H9 (cell line): ENCODE results near the gene NOP53. TPM values are rescaled to one million over a fixed set of nuclear protein-coding genes. Genes with fewer than 3 reads are reported as not detected.
"Not testable (repeated sequence)": the region's sequence is repeated elsewhere in the genome, so short reads cannot be mapped to it uniquely, and the experiment has no call there.

Experiments used
- DNase-seq: peaks from one replicate; pipeline ENCODE4 v3.0.0-alpha.2; 2017
- H2AFZ ChIP-seq: one replicate; pipeline ENCODE4 v1.6.1; 2013; ENCODE audit warnings: mild to moderate bottlenecking, low read length, control low read depth, moderate library complexity
- H2AK5ac ChIP-seq: 2 replicates; pipeline ENCODE4 v1.6.1; 2013; ENCODE audit warnings: low read length, control low read depth, mixed read lengths; ENCODE audit not compliant: insufficient read length
- H2BK120ac ChIP-seq: one replicate; pipeline ENCODE4 v1.6.1; 2013; ENCODE audit warnings: low read depth, mild to moderate bottlenecking, low read length, control low read depth, inconsistent platforms; ENCODE audit not compliant: poor library complexity, severe bottlenecking
- H2BK12ac ChIP-seq: 2 replicates; pipeline ENCODE4 v1.6.1; 2013; ENCODE audit warnings: low read length, control low read depth, mixed read lengths, low read depth; ENCODE audit not compliant: insufficient read length
- H2BK15ac ChIP-seq: 2 replicates; pipeline ENCODE4 v1.6.1; 2013; ENCODE audit warnings: low read depth, low read length, control low read depth
- H2BK20ac ChIP-seq: one replicate; pipeline ENCODE4 v1.6.1; 2013; ENCODE audit warnings: low read depth, mild to moderate bottlenecking, low read length, control low read depth, inconsistent platforms; ENCODE audit not compliant: poor library complexity, severe bottlenecking
- H2BK5ac ChIP-seq: 2 replicates; pipeline ENCODE4 v1.6.1; 2013; ENCODE audit warnings: low read length, control low read depth, mixed read lengths; ENCODE audit not compliant: insufficient read length
- H3K14ac ChIP-seq: 2 replicates; pipeline ENCODE4 v1.6.1; 2013; ENCODE audit warnings: low read length, control low read depth; ENCODE audit not compliant: insufficient read depth
- H3K18ac ChIP-seq: 2 replicates; pipeline ENCODE4 v1.6.1; 2013; ENCODE audit warnings: low read depth, mild to moderate bottlenecking, mixed read lengths, low read length, control low read depth; ENCODE audit not compliant: insufficient read length
- H3K23ac ChIP-seq: 2 replicates; pipeline ENCODE4 v1.6.1; 2013; ENCODE audit warnings: low read length, control low read depth, mixed read lengths, low read depth; ENCODE audit not compliant: insufficient read length
- H3K23me2 ChIP-seq: 2 replicates; pipeline ENCODE4 v1.6.1; 2013; ENCODE audit warnings: low read depth, mild to moderate bottlenecking, mixed read lengths, low read length, control low read depth; ENCODE audit not compliant: insufficient read length, poor library complexity, severe bottlenecking
- H3K27ac ChIP-seq: 2 replicates; pipeline ENCODE4 v1.5.1; 2013; ENCODE audit warnings: low read length, control low read depth, mixed read lengths, low read depth; ENCODE audit not compliant: insufficient read length
- H3K27me3 ChIP-seq: 2 replicates; pipeline ENCODE4 v1.6.1; 2013; ENCODE audit warnings: low read length, control low read depth, inconsistent platforms; ENCODE audit not compliant: insufficient read depth
- H3K4ac ChIP-seq: 2 replicates; pipeline ENCODE4 v1.6.1; 2013; ENCODE audit warnings: low read depth, mild to moderate bottlenecking, control low read depth, inconsistent platforms, low read length, moderate library complexity
- H3K4me1 ChIP-seq: 2 replicates; pipeline ENCODE4 v1.6.1; 2013; ENCODE audit warnings: low read length, control low read depth, inconsistent platforms; ENCODE audit not compliant: insufficient read depth
- H3K4me2 ChIP-seq: 2 replicates; pipeline ENCODE4 v1.6.1; 2013; ENCODE audit warnings: low read length, control low read depth, mixed read lengths; ENCODE audit not compliant: insufficient read length, insufficient read depth
- H3K56ac ChIP-seq: 2 replicates; pipeline ENCODE4 v1.6.1; 2013; ENCODE audit warnings: low read depth, mild to moderate bottlenecking, mixed read lengths, low read length, control low read depth; ENCODE audit not compliant: insufficient read length
- H3K79me1 ChIP-seq: 2 replicates; pipeline ENCODE4 v1.6.1; 2013; ENCODE audit warnings: low read depth, mild to moderate bottlenecking, moderate library complexity, low read length, control low read depth, inconsistent platforms; ENCODE audit not compliant: insufficient read depth, poor library complexity, severe bottlenecking
- H3K79me2 ChIP-seq: 2 replicates; pipeline ENCODE4 v1.6.1; 2013; ENCODE audit warnings: low read length, control low read depth, inconsistent platforms; ENCODE audit not compliant: insufficient read depth
- H3K9ac ChIP-seq: 2 replicates; pipeline ENCODE4 v1.6.1; 2013; ENCODE audit warnings: low read length, control low read depth, mixed read lengths; ENCODE audit not compliant: insufficient read length; ENCODE audit errors: extremely low read depth
- H3K9me3 ChIP-seq: one replicate; pipeline ENCODE4 v1.6.1; 2013; ENCODE audit warnings: low read depth, low read length, inconsistent platforms; ENCODE audit not compliant: control insufficient read depth
- H3T11ph ChIP-seq: one replicate; pipeline ENCODE4 v1.6.1; 2013; ENCODE audit warnings: mild to moderate bottlenecking, low read length, control low read depth, inconsistent platforms
- H4K20me1 ChIP-seq: one replicate; pipeline ENCODE4 v1.6.1; 2013; ENCODE audit not compliant: control insufficient read depth, insufficient read length, insufficient read depth
- H4K5ac ChIP-seq: 2 replicates; pipeline ENCODE4 v1.6.1; 2013; ENCODE audit warnings: low read depth, mild to moderate bottlenecking, mixed read lengths, low read length, control low read depth; ENCODE audit not compliant: insufficient read length
- H4K8ac ChIP-seq: replicated peaks from 2 replicates; pipeline ENCODE4 v1.6.1; 2013; ENCODE audit warnings: low read length, control low read depth, mixed read lengths, low read depth; ENCODE audit not compliant: insufficient read length
- H4K91ac ChIP-seq: 2 replicates; pipeline ENCODE4 v1.6.1; 2013; ENCODE audit warnings: low read depth, mild to moderate bottlenecking, moderate library complexity, mixed read lengths, low read length, control low read depth; ENCODE audit not compliant: insufficient read length
- H3K27ac Mint-ChIP-seq, 3 experiments: 2 replicates in 2 of 3; 3 replicates in 1 of 3; pipeline ENCODE4 v1.8.0; 2020 to 2021; ENCODE audit warnings: mixed read lengths in 3 of 3, mild to moderate bottlenecking in 1 of 3, moderate library complexity in 1 of 3
- H3K27me3 Mint-ChIP-seq: 2 replicates; pipeline ENCODE4 v1.8.0; 2021; ENCODE audit warnings: low read depth, mild to moderate bottlenecking, moderate library complexity, mixed read lengths
- H3K36me3 Mint-ChIP-seq, 3 experiments: 2 replicates in 2 of 3; 3 replicates in 1 of 3; pipeline ENCODE4 v1.8.0; 2020 to 2021; ENCODE audit warnings: low read depth in 3 of 3, mixed read lengths in 3 of 3; ENCODE audit not compliant: insufficient read depth in 1 of 3
- H3K4me1 Mint-ChIP-seq, 2 experiments: 2 replicates each; pipeline ENCODE4 v1.8.0; 2020; ENCODE audit warnings: mixed read lengths in 2 of 2
- H3K4me3 Mint-ChIP-seq, 2 experiments: 2 replicates in 1 of 2; 3 replicates in 1 of 2; pipeline ENCODE4 v1.8.0; 2020 to 2021; ENCODE audit warnings: mild to moderate bottlenecking in 2 of 2, mixed read lengths in 2 of 2, moderate library complexity in 1 of 2
- H3K9me3 Mint-ChIP-seq, 2 experiments: 2 replicates in 1 of 2; 3 replicates in 1 of 2; pipeline ENCODE4 v1.8.0; 2020; ENCODE audit warnings: mild to moderate bottlenecking in 2 of 2, mixed read lengths in 2 of 2, moderate library complexity in 1 of 2
- WGBS: extraction: QIAGEN DNeasy Blood & Tissue Kit; methylation state at CpG from one replicate; pipeline ENCODE4 v1.1.7; 2013; ENCODE audit warnings: missing lambda C conversion rate, low lambda C conversion rate, mixed read lengths; ENCODE audit not compliant: insufficient read length; ENCODE audit errors: extremely low coverage; 5-methylcytosine and 5-hydroxymethylcytosine counted together
- total RNA-seq: library from RNA; stranded (reverse); gene quantifications from 2 replicates; pipeline ENCODE4 v1.2.1, GENCODE V29; 2021

Gene NOP53
- total RNA-seq, 1 experiment from 2014 or later, result 325 TPM

- H2AK5ac ChIP-seq, H3K9me3 Mint-ChIP-seq, H4K91ac ChIP-seq, H3K79me1 ChIP-seq, H3K79me2 ChIP-seq, DNase-seq, H3K4me1 ChIP-seq, H2BK12ac ChIP-seq, H3K27me3 Mint-ChIP-seq, H4K8ac ChIP-seq, H3K18ac ChIP-seq, H3K9ac ChIP-seq, H3K14ac ChIP-seq, H2AFZ ChIP-seq, H3K27me3 ChIP-seq, H2BK20ac ChIP-seq, H3K23me2 ChIP-seq, H4K20me1 ChIP-seq, H2BK5ac ChIP-seq, H3K9me3 ChIP-seq, H2BK15ac ChIP-seq, H3K23ac ChIP-seq, H3K27ac ChIP-seq, H3K56ac ChIP-seq, H4K5ac ChIP-seq, H3K4ac ChIP-seq, H3T11ph ChIP-seq: not testable (repeated sequence)
- H3K4me1 Mint-ChIP-seq, result peaks cover 14 to 22% of the 10 kb centered on the region in 2 experiments
- H3K27ac Mint-ChIP-seq, result peak overlapping the region; percentile 77 to 92 (median 90); a peak in 6 of 7 replicates
- Histone ChIP-seq H3K4me2 (peak overlapping the region; percentile 13), H2BK120ac (peak overlapping the region; percentile 94)
- no CpG with 5 or more reads among the region's 13 CpGs for WGBS
- H3K4me3 Mint-ChIP-seq, result peak overlapping the region in 1 of 2 experiments; percentile 40; a peak in 2 of 5 replicates
- H3K36me3 Mint-ChIP-seq, result peaks cover 9 to 20% (median 19%) of the 10 kb centered on the region in 3 experiments; a peak in 6 of 7 replicates
Measured at GRCh38 chr19:47789811-47790210, 44.5 kb downstream of the NOP53 start.
